ENCODE measurements around the gene SORCS2. TPM values are rescaled to one million over a fixed set of nuclear protein-coding genes. Genes with fewer than 3 reads are reported as not detected.
"Not testable (repeated sequence)": the region's sequence is repeated elsewhere in the genome, so short reads cannot be mapped to it uniquely, and the experiment has no call there.

Gene SORCS2
- total RNA-seq, 2 donors from 2014 or later: 0.05 to 0.07 TPM

GRCh38 chr4:7214359-7214758 is 22.0 kb downstream of the SORCS2 start:
- Mint-ChIP-seq H3K27ac (no peak overlapping the region), H3K4me3 (no peak overlapping the region), H3K36me3 (ENCODE audit: insufficient read depth in 2 of 2) (no peaks in the 10 kb centered on the region), H3K4me1 (ENCODE audit: low read depth) (no peaks in the 10 kb centered on the region), H3K9me3 (no peaks in the 10 kb centered on the region), H3K27me3 (ENCODE audit: low read depth) (no peaks in the 10 kb centered on the region)
- DNase-seq (no peak), ATAC-seq (replicated peaks in 1 of 2) (no peak)

- not testable (repeated sequence) for H3K36me3 Mint-ChIP-seq (ENCODE audit: insufficient read depth in 2 of 2); ATAC-seq (replicated peaks in 1 of 2); H3K9me3 Mint-ChIP-seq; H3K27me3 Mint-ChIP-seq (ENCODE audit: low read depth); DNase-seq; H3K4me3 Mint-ChIP-seq; H3K4me1 Mint-ChIP-seq (ENCODE audit: low read depth); H3K27ac Mint-ChIP-seq
Observed at GRCh38 chr4:7215187-7215586, 22.8 kb downstream of the SORCS2 start.

- Mint-ChIP-seq H3K36me3 (ENCODE audit: insufficient read depth in 2 of 2) (no peaks in the 10 kb centered on the region), H3K27ac (no peak overlapping the region), H3K27me3 (ENCODE audit: low read depth) (no peaks in the 10 kb centered on the region), H3K9me3 (no peaks in the 10 kb centered on the region), H3K4me1 (ENCODE audit: low read depth) (no peaks in the 10 kb centered on the region), H3K4me3 (no peak overlapping the region)
- ATAC-seq (replicated peaks in 1 of 2) (no peak), DNase-seq (no peak)
Observed at GRCh38 chr4:7217039-7217438, 24.7 kb downstream of the SORCS2 start.

- ATAC-seq (replicated peaks in 1 of 2) (no peak), DNase-seq (no peak)
- Mint-ChIP-seq H3K27me3 (ENCODE audit: low read depth) (no peaks in the 10 kb centered on the region), H3K36me3 (ENCODE audit: insufficient read depth in 2 of 2) (no peaks in the 10 kb centered on the region), H3K9me3 (no peaks in the 10 kb centered on the region), H3K27ac (no peak overlapping the region), H3K4me3 (no peak overlapping the region), H3K4me1 (ENCODE audit: low read depth) (no peaks in the 10 kb centered on the region)
Observed at GRCh38 chr4:7217474-7218321, 25.4 kb downstream of the SORCS2 start.

GRCh38 chr4:7218686-7219085 is 26.3 kb downstream of the SORCS2 start:
- no peaks in the 10 kb centered on the region for H3K27me3 Mint-ChIP-seq (ENCODE audit: low read depth)
- DNase-seq: no peak
- H3K9me3 Mint-ChIP-seq: no peaks in the 10 kb centered on the region
- H3K4me1 Mint-ChIP-seq (ENCODE audit: low read depth): no peaks in the 10 kb centered on the region
- H3K4me3 Mint-ChIP-seq: no peak overlapping the region
- no peak overlapping the region for H3K27ac Mint-ChIP-seq
- no peak for ATAC-seq (replicated peaks in 1 of 2)
- H3K36me3 Mint-ChIP-seq (ENCODE audit: insufficient read depth in 2 of 2): no peaks in the 10 kb centered on the region

- Mint-ChIP-seq H3K9me3 (no peaks in the 10 kb centered on the region), H3K36me3 (ENCODE audit: insufficient read depth in 2 of 2) (no peaks in the 10 kb centered on the region), H3K27ac (no peak overlapping the region), H3K4me1 (ENCODE audit: low read depth) (no peaks in the 10 kb centered on the region), H3K4me3 (no peak overlapping the region), H3K27me3 (ENCODE audit: low read depth) (no peaks in the 10 kb centered on the region)
- ATAC-seq (replicated peaks in 1 of 2) (no peak), DNase-seq (no peak)
Observed at GRCh38 chr4:7222521-7222920, 30.2 kb downstream of the SORCS2 start.

- H3K27me3 Mint-ChIP-seq (ENCODE audit: low read depth): no peaks in the 10 kb centered on the region
- H3K27ac Mint-ChIP-seq: no peak overlapping the region
- no peak overlapping the region for H3K4me3 Mint-ChIP-seq
- H3K9me3 Mint-ChIP-seq: no peaks in the 10 kb centered on the region
- ATAC-seq (replicated peaks in 1 of 2): no peak
- no peaks in the 10 kb centered on the region for H3K4me1 Mint-ChIP-seq (ENCODE audit: low read depth)
- no peaks in the 10 kb centered on the region for H3K36me3 Mint-ChIP-seq (ENCODE audit: insufficient read depth in 2 of 2)
- DNase-seq: no peak
Observed at GRCh38 chr4:7223541-7223940, 31.2 kb downstream of the SORCS2 start.

- H3K4me1 Mint-ChIP-seq (ENCODE audit: low read depth): no peaks in the 10 kb centered on the region
- no peaks in the 10 kb centered on the region for H3K36me3 Mint-ChIP-seq (ENCODE audit: insufficient read depth in 2 of 2)
- no peak overlapping the region for H3K27ac Mint-ChIP-seq
- no peak for DNase-seq
- ATAC-seq (replicated peaks in 1 of 2): no peak
- no peak overlapping the region for H3K4me3 Mint-ChIP-seq
- no peaks in the 10 kb centered on the region for H3K27me3 Mint-ChIP-seq (ENCODE audit: low read depth)
- no peaks in the 10 kb centered on the region for H3K9me3 Mint-ChIP-seq
Observed at GRCh38 chr4:7224001-7224400, 31.7 kb downstream of the SORCS2 start.

GRCh38 chr4:7224878-7225533 is 32.7 kb downstream of the SORCS2 start:
- DNase-seq (no peak), ATAC-seq (replicated peaks in 1 of 2) (no peak)
- Mint-ChIP-seq H3K36me3 (ENCODE audit: insufficient read depth in 2 of 2) (no peaks in the 10 kb centered on the region), H3K9me3 (no peaks in the 10 kb centered on the region), H3K27me3 (ENCODE audit: low read depth) (no peaks in the 10 kb centered on the region), H3K27ac (no peak overlapping the region), H3K4me3 (no peak overlapping the region), H3K4me1 (ENCODE audit: low read depth) (no peaks in the 10 kb centered on the region)

GRCh38 chr4:7226439-7226838 is 34.1 kb downstream of the SORCS2 start:
- DNase-seq (no peak), ATAC-seq (replicated peaks in 1 of 2) (no peak)
- H3K4me1 Mint-ChIP-seq (ENCODE audit: low read depth): no peaks in the 10 kb centered on the region
- H3K27ac Mint-ChIP-seq: no peak overlapping the region
- no peaks in the 10 kb centered on the region for H3K36me3 Mint-ChIP-seq (ENCODE audit: insufficient read depth in 2 of 2)
- no peak overlapping the region for H3K4me3 Mint-ChIP-seq
- no peaks in the 10 kb centered on the region for H3K27me3 Mint-ChIP-seq (ENCODE audit: low read depth)
- no peaks in the 10 kb centered on the region for H3K9me3 Mint-ChIP-seq

GRCh38 chr4:7227008-7227407 is 34.7 kb downstream of the SORCS2 start:
- no peaks in the 10 kb centered on the region for H3K36me3 Mint-ChIP-seq (ENCODE audit: insufficient read depth in 2 of 2)
- no peaks in the 10 kb centered on the region for H3K9me3 Mint-ChIP-seq
- no peaks in the 10 kb centered on the region for H3K27me3 Mint-ChIP-seq (ENCODE audit: low read depth)
- no peak for ATAC-seq (replicated peaks in 1 of 2)
- H3K4me1 Mint-ChIP-seq (ENCODE audit: low read depth): no peaks in the 10 kb centered on the region
- no peak overlapping the region for H3K27ac Mint-ChIP-seq
- no peak for DNase-seq
- H3K4me3 Mint-ChIP-seq: no peak overlapping the region

- Mint-ChIP-seq H3K27ac (no peak overlapping the region), H3K9me3 (no peaks in the 10 kb centered on the region), H3K4me3 (no peak overlapping the region), H3K4me1 (ENCODE audit: low read depth) (no peaks in the 10 kb centered on the region), H3K27me3 (ENCODE audit: low read depth) (no peaks in the 10 kb centered on the region), H3K36me3 (ENCODE audit: insufficient read depth in 2 of 2) (no peaks in the 10 kb centered on the region)
- no peak for ATAC-seq (replicated peaks in 1 of 2)
- no peak for DNase-seq
Observed at GRCh38 chr4:7228734-7229133, 36.4 kb downstream of the SORCS2 start.

- no peaks in the 10 kb centered on the region for H3K9me3 Mint-ChIP-seq
- H3K4me3 Mint-ChIP-seq: no peak overlapping the region
- H3K36me3 Mint-ChIP-seq (ENCODE audit: insufficient read depth in 2 of 2): no peaks in the 10 kb centered on the region
- no peak for ATAC-seq (replicated peaks in 1 of 2)
- no peaks in the 10 kb centered on the region for H3K4me1 Mint-ChIP-seq (ENCODE audit: low read depth)
- H3K27me3 Mint-ChIP-seq (ENCODE audit: low read depth): no peaks in the 10 kb centered on the region
- no peak for DNase-seq
- no peak overlapping the region for H3K27ac Mint-ChIP-seq
Observed at GRCh38 chr4:7232061-7232650, 39.8 kb downstream of the SORCS2 start.

Measured in activated T-cell treated with anti-CD3 and anti-CD28 coated beads, Interleukin-2, amount 50 U/mL, for 72 hours (primary cell).